ENCODE results near the gene SMAD3. TPM values are rescaled to one million over a fixed set of nuclear protein-coding genes. Genes with fewer than 3 reads are reported as not detected.
"Not testable (repeated sequence)": the region's sequence is repeated elsewhere in the genome, so short reads cannot be mapped to it uniquely, and the experiment has no call there.

The SMAD3 gene
- total RNA-seq, 1 donor, result 96.3 TPM

DNA sequence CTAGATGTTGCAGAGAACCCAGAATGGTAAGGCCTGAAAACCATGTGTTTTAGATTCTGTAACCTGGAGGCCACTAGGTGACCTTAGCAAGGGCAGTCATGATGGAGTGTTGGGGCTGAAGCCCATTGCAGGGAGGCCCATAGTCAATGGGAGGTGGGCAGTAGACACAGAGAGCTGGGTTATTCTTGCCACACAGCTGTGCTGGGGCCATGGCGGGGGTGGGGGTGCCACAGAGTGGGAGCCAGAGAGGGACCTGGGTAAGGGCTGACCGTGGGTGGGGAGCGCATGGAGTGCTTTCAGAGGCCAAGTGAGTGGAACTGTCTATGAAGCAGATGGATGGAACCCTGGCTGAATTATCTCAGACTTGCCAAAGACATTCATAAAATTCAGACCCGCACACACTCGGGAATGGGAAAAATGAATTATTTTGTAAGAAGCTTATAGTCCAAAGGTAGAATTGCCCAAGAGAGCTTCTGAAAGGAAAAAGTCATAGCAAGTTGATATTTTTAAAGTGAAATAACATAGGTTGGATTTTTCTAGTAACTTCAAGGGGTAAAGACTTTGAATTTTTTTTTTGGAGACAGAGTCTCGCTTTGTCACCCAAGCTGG is 53.9 kb downstream of the SMAD3 start:
- TF ChIP-seq, protein P1, sequence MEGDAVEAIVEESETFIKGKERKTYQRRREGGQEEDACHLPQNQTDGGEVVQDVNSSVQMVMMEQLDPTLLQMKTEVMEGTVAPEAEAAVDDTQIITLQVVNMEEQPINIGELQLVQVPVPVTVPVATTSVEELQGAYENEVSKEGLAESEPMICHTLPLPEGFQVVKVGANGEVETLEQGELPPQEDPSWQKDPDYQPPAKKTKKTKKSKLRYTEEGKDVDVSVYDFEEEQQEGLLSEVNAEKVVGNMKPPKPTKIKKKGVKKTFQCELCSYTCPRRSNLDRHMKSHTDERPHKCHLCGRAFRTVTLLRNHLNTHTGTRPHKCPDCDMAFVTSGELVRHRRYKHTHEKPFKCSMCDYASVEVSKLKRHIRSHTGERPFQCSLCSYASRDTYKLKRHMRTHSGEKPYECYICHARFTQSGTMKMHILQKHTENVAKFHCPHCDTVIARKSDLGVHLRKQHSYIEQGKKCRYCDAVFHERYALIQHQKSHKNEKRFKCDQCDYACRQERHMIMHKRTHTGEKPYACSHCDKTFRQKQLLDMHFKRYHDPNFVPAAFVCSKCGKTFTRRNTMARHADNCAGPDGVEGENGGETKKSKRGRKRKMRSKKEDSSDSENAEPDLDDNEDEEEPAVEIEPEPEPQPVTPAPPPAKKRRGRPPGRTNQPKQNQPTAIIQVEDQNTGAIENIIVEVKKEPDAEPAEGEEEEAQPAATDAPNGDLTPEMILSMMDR (IDR thresholded peaks at IDR 0.05; ENCODE audit: insufficient read depth, low read length), result no peak
- no peak overlapping the region for H3K4me3 ChIP-seq (ENCODE audit: low read depth, low read length)
- no peak for DNase-seq (ENCODE audit: low read depth)

GRCh38 chr15:67120009-67120838 is 54.8 kb downstream of the SMAD3 start:
- DNase-seq (ENCODE audit: low read depth), result no peak
- TF ChIP-seq, protein P1 (IDR thresholded peaks at IDR 0.05; ENCODE audit: insufficient read depth, low read length), result no peak
- H3K4me3 ChIP-seq (ENCODE audit: low read depth, low read length), result no peak overlapping the region

DNA sequence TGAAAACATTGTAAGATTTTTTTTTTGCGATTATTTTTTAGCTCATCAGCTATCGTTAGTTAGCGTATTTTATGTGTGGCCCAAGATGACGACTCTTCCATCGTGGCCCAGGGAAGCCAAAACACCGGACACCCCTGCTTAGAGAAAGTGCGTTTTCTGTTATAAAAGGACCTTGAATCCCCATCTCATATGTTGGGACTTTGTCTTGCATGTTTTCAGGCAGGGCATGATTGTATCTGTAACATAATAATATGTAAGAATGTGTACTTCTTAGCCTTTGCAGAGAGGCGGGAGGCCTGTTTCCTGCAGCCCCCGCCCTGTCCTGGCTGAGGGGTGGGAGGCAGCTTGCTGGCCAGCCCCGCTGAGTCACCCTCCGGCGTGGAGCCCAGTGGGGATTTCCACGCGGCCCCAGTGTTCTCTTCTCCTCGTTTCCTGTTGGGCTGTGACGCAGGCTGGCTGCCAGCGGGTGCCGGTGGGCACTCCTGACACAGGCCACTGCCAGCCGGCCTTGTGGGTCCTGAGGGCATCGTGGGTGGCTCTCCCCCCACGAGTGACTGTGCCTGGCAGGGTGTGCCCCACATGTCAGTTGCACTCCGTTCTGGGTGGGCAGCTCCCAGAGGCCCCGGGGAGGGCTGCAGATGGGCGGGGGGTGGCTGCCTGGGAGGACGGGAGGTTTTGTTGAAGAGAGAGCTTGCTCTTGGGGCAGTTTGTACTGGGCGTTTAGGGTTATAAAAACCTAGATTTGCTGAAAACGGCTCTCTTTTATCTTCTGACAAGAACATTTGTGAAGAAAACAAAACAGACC is 55.6 kb downstream of the SMAD3 start:
- TF ChIP-seq, protein P1 (IDR thresholded peaks at IDR 0.05; ENCODE audit: insufficient read depth, low read length), result no peak
- peak; percentile 93 for DNase-seq (ENCODE audit: low read depth)
- H3K4me3 ChIP-seq (ENCODE audit: low read depth, low read length), result peak overlapping the region; percentile 42

DNA sequence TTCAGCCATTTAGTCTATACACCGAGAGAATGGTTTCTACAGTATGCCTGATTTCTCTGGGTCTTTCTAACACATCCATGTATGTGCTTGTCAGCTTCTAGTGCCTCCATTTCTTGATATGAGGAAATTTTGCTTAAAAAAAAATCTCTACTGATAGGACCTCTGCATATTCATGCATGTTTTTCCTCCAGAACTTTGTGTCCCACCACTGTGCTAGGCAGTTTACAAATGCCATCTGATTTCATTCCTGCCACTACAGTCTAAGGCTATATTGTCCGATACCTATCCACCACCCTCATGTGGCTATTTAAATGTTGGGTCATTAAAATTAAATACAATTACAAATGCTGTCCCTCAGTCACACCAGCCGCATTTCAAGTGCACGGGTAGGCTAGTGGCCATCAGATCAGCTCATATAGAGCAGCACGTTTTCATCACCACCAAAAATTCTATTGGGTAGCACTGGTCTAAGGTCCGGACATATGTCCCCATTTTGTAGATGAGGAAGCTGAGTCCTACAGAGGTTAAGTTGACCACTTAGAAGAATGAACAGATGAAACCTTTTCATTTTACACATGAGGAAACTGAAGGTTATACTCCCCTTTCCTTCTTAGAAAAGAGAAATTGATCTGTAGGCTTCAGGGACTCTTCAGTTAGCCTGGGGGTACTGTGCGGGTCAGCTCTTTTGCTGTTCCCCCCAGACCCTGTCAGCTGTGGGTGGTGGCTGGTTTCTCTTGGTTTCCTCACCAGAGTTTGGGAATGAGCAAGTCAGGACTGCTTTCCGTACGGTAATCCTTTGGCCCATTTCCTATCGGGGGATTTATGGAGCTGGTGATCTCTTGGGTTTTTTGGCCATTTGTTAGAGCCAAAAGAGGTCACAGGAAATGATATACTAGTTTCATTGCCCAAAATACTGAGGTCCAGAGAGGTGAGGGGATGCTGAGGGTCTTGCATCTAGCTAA is 56.5 kb downstream of the SMAD3 start:
- TF ChIP-seq, protein P1 (IDR thresholded peaks at IDR 0.05; ENCODE audit: insufficient read depth, low read length), result no peak
- H3K4me3 ChIP-seq (ENCODE audit: low read depth, low read length), result no peak overlapping the region
- DNase-seq (ENCODE audit: low read depth), result no peak

- H3K4me3 ChIP-seq (ENCODE audit: low read depth, low read length); DNase-seq (ENCODE audit: low read depth): not testable (repeated sequence)
These were observed 57.4 kb downstream of the SMAD3 start for GRCh38 chr15:67122816-67123215.

DNA sequence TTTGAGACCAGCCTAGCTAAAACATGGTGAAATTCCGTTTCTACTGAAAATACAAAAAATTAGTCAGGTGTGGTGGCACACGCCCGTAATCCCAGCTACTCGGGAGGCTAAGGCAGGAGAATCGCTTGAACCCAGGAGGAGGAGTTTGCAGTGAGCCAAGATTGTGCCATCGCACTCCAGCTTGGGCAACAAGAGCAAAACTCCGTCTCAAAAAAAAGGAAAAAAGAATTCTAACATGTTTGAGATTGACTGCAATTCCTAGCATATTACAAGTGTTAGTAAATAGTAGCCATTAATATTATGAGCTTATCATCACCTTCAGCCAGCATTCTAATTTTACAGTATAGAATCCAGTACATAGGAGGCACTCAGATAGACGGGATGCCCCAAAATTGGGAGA is 57.9 kb downstream of the SMAD3 start:
- not testable (repeated sequence) for DNase-seq (ENCODE audit: low read depth); H3K4me3 ChIP-seq (ENCODE audit: low read depth, low read length)

GRCh38 chr15:67124111-67124510 is 58.7 kb downstream of the SMAD3 start:
- DNase-seq (ENCODE audit: low read depth), result no peak
- TF ChIP-seq, protein P1 (IDR thresholded peaks at IDR 0.05; ENCODE audit: insufficient read depth, low read length), result no peak
- no peak overlapping the region for H3K4me3 ChIP-seq (ENCODE audit: low read depth, low read length)
